EL (cell line): Measurements from ENCODE around the gene CAMK2A.

Experiments used
- DNase-seq: peaks from one replicate; pipeline ENCODE4 v3.0.0-alpha.2; 2016

The CAMK2A gene

DNA sequence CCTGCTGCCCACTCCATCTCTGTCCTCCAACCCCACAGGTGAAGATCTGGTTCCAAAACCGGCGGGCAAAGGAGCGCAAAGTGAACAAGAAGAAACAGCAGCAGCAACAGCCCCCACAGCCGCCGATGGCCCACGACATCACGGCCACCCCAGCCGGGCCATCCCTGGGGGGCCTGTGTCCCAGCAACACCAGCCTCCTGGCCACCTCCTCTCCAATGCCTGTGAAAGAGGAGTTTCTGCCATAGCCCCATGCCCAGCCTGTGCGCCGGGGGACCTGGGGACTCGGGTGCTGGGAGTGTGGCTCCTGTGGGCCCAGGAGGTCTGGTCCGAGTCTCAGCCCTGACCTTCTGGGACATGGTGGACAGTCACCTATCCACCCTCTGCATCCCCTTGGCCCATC, 106.1 kb downstream of the CAMK2A start:
- DNase-seq, result no peak

DNA sequence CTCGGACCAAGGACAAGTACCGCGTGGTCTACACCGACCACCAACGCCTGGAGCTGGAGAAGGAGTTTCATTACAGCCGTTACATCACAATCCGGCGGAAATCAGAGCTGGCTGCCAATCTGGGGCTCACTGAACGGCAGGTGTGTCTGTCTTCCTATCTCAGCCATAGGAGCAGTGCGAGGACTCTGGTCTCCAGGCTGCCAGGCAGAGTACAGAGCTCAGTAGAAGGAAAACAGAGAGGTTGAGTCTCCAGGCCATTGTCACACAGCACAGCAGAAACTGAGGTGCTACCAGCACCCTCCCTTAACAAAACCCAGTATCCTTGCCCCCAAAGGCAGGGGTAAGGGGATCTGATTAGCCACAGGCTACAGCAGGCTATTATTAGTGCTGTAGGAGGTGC, 106.8 kb downstream of the CAMK2A start:
- no peak for DNase-seq

- DNase-seq, result peak; percentile 37
Observed at GRCh38 chr5:150181766-150182545, 107.6 kb downstream of the CAMK2A start.

DNA sequence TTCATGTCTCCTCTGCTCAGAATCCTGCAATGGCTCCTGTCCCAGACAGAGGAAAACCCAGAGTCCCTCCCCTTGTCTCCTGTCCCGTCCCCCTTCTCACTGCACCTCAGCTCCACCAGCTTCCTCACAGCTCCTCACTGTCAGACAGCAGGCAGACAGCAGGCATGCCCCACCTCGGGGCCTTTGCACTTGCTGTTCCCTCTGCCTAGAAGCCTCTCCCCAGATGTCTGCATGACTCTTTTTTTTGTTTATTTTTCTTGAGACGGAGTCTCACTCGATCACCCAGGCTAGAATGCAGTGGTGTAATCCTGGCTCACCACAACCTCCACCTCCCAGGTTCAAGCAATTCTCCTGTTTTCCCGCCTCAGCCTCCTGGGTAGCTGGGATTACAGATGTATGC, 108.5 kb downstream of the CAMK2A start:
- DNase-seq, result peak; percentile 63

GRCh38 chr5:150180241-150181026, 109.1 kb downstream of the CAMK2A start:
- no peak for DNase-seq

- no peak for DNase-seq
Observed at GRCh38 chr5:150179019-150179620, 110.5 kb downstream of the CAMK2A start.

DNA sequence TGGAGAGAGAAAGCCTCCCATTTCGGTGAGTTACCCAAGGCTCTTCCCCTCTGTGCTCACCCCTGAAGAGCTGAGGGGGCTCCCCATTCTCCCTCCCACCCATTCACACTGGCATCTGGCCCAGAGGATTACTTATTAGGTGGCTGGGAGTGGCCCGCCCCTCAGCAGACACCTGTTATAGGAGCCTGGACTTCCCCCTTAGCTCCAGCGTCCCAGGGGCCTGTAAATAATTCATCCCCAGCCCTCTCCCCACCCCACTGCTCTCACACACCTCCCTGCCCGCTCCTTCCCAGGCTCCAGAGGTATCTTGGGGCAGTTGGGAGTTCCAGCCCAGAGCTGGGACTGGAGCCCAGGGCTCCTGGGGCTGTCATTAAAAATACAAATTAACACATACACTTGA, 111.3 kb downstream of the CAMK2A start:
- no peak for DNase-seq

GRCh38 chr5:150177721-150178120, 111.9 kb downstream of the CAMK2A start:
- no peak for DNase-seq

GRCh38 chr5:150176745-150177477, 112.7 kb downstream of the CAMK2A start:
- no peak for DNase-seq

DNA sequence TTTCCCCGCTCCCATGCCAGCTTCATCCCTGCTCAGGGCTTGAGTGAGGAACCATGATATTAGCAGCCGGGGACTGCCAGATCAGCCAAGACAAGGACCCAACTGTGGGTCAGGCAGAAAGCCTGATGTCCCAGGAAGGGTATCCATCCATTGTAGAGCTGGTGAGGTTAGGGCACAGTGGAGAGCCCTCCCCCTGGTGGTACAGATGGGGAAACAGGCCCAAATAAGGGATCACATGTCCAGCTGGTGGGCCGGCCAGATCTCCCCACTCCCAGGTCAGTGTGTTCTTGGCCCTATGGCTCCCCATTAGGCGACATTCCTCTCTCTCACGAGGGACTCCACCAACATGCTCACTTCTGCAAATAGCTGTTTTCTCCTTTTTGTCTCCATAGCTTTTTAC, 114.0 kb downstream of the CAMK2A start:
- DNase-seq, result peak; percentile 59

DNA sequence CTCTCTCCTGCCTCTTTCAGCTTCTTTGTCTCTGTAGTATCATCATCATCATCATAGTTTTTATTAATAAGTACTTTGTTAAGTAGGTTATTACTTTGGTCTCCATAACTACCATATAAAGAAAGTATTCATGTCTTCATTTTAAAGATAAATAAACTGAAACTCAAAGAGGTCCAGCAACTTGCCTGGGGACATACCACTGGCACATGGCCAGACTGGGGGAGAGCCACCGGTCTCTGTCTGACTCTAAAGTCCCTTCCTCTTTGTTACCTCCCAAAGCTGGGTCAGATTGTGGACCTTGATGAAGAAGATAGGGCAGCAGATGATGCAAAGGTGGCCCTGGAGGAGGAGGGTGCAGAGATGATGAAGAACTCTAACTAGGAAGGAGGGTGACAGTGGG, 114.5 kb downstream of the CAMK2A start:
- DNase-seq, result no peak

GRCh38 chr5:150174285-150174684, 115.3 kb downstream of the CAMK2A start:
- no peak for DNase-seq

- no peak for DNase-seq
Observed at GRCh38 chr5:150173161-150173560, 116.4 kb downstream of the CAMK2A start.

GRCh38 chr5:150172556-150172955, 117.0 kb downstream of the CAMK2A start:
- DNase-seq, result no peak

DNA sequence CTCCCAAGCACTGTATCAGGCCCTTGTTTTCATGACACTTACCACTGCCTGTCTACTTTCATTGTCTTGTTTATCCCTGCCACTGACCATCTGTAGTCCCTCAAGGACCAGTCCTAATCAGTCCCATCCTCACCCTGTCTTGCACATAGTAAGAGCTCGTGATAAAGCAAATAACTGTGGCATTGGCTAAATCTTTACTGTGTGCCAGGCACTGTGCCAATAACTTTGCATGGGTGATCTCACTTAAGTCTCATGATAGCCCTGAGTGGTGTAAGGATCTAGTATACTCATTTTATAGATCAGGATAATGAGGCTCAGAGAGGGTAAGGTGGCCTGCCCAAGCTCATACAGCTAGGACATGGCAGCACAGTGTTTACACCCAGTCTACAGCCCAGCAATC, 117.4 kb downstream of the CAMK2A start:
- peak; percentile 39 for DNase-seq
